ENCODE measurements around the gene AMN1. TPM values are rescaled to one million over a fixed set of nuclear protein-coding genes. Genes with fewer than 3 reads are reported as not detected.
"Not testable (repeated sequence)": the region's sequence is repeated elsewhere in the genome, so short reads cannot be mapped to it uniquely, and the experiment has no call there.

AMN1 gene
- total and polyA plus RNA-seq, 2 of the 4 experiments (the other 2 are of a cell fraction), result 3.4 to 5.2 TPM

GRCh38 chr12:31716998-31717397 is 11.8 kb downstream of the AMN1 start:
- in situ Hi-C loops (cut with MboI; ENCODE audit: low sequenced_read_pairs), result not testable (repeated sequence)

More at GRCh38 chr12:31716998-31717397, 11.8 kb downstream of the AMN1 start:
- ATAC-seq (ENCODE audit: low read depth); H4K20me1 ChIP-seq (ENCODE audit: insufficient read depth, low read length); H2BK15ac ChIP-seq (ENCODE audit: low read depth, low read length); H3K27ac ChIP-seq (ENCODE audit: insufficient read depth, low read length); H3K79me1 ChIP-seq (ENCODE audit: low read depth in 1 of 2, low read length in 2 of 2); H4K5ac ChIP-seq (ENCODE audit: low read depth, low read length); CTCF ChIA-PET; H3K36me3 ChIP-seq (ENCODE audit: control insufficient read depth, insufficient read depth, low read length); DNase-seq; H2AK9ac ChIP-seq (replicated peaks; ENCODE audit: low read depth, low read length, poor library complexity); intact Hi-C loops (cut with micrococcal nuclease); H3K4me3 ChIP-seq (ENCODE audit: insufficient read depth, low read depth, low read length); dilution Hi-C loops (cut with HindIII; ENCODE audit: low sequenced_read_pairs, unreplicated experiment); H2BK120ac ChIP-seq (ENCODE audit: low read depth, low read length); H4K91ac ChIP-seq (ENCODE audit: insufficient read depth, low read depth, low read length); H3K4ac ChIP-seq (ENCODE audit: low read depth, low read length); H4K8ac ChIP-seq (ENCODE audit: low read depth in 2 of 2, low read length in 2 of 2); H3K4me2 ChIP-seq (ENCODE audit: low read depth, low read length); H3K14ac ChIP-seq (replicated peaks; ENCODE audit: low read depth, low read length); H3K27me3 ChIP-seq (ENCODE audit: control insufficient read depth, insufficient read depth, low read length); H3K56ac ChIP-seq (ENCODE audit: extremely low read depth, insufficient read depth, low read length); POLR2A ChIA-PET (ENCODE audit: unreplicated experiment); H2AFZ ChIP-seq (replicated peaks; ENCODE audit: low read length, poor library complexity); H2BK5ac ChIP-seq (ENCODE audit: low read depth, low read length, poor library complexity, severe bottlenecking); H3K9ac ChIP-seq (ENCODE audit: low read depth, low read length); H3K9me1 ChIP-seq (ENCODE audit: insufficient read depth, low read length); H2BK20ac ChIP-seq (ENCODE audit: low read depth, low read length); H3K23ac ChIP-seq (ENCODE audit: low read depth, low read length); H3K4me1 ChIP-seq (ENCODE audit: control insufficient read depth, insufficient read depth, low read length); H3K9me3 ChIP-seq (ENCODE audit: control insufficient read depth, insufficient read depth, low read length); H2AK5ac ChIP-seq (ENCODE audit: low read depth, low read length); BruUV-seq (replicated peaks); H3K18ac ChIP-seq (ENCODE audit: low read depth, low read length): not testable (repeated sequence)
- whole genome bisulfite sequencing, 2 experiments (ENCODE audit: extremely low coverage in 2 of 2, insufficient read length in 1 of 2), result 67% methylated on average over 1 of the region's 4 CpGs; no CpG with 5 or more reads in 1 of the 2 experiments
